Type B pancreatic cell (in vitro differentiated cells): ENCODE data around the gene EPG5. TPM values are rescaled to one million over a fixed set of nuclear protein-coding genes. Genes with fewer than 3 reads are reported as not detected.

Experiments used
- DNase-seq: peaks from one replicate; pipeline ENCODE4 v3.0.0; 2021; ENCODE audit warnings: mixed read lengths; ENCODE audit not compliant: unreplicated experiment; ENCODE audit errors: extremely low spot score
- H3K27ac Mint-ChIP-seq: 2 replicates; pipeline ENCODE4 v1.8.0; 2021; ENCODE audit warnings: mild to moderate bottlenecking, mixed read lengths
- H3K27me3 Mint-ChIP-seq: 2 replicates; pipeline ENCODE4 v1.8.0; 2021; ENCODE audit warnings: mixed read lengths
- H3K36me3 Mint-ChIP-seq: 2 replicates; pipeline ENCODE4 v1.8.0; 2021; ENCODE audit warnings: mixed read lengths
- H3K4me1 Mint-ChIP-seq: one replicate; pipeline ENCODE4 v1.8.0; 2021; ENCODE audit warnings: mixed read lengths; ENCODE audit not compliant: unreplicated experiment
- H3K4me3 Mint-ChIP-seq: 2 replicates; pipeline ENCODE4 v1.8.0; 2021; ENCODE audit warnings: mild to moderate bottlenecking, mixed read lengths
- H3K9me3 Mint-ChIP-seq: 2 replicates; pipeline ENCODE4 v1.8.0; 2021; ENCODE audit warnings: mixed read lengths
- CTCF ChIP-seq: fragments of 200-600 bp; sonication (generic); conservative IDR thresholded peaks from 2 replicates; pipeline ENCODE4 v1.5.0; 2021; ENCODE audit warnings: antibody characterized with exemption, mild to moderate bottlenecking
- total RNA-seq: library from RNA; stranded (reverse); gene quantifications from 2 replicates; pipeline ENCODE4 v1.2.1, GENCODE V29; 2021; ENCODE audit warnings: low replicate concordance

The EPG5 gene
- total RNA-seq, 1 donor from 2014 or later, result 27.9 TPM

GRCh38 chr18:45930963-45931362 is 36.2 kb downstream of the EPG5 start:
- H3K36me3 Mint-ChIP-seq, result peaks cover 18% of the 10 kb centered on the region
- H3K4me1 Mint-ChIP-seq, result no peaks in the 10 kb centered on the region
- DNase-seq, result no peak
- no peak overlapping the region for H3K27ac Mint-ChIP-seq
- H3K4me3 Mint-ChIP-seq, result no peak overlapping the region
- no peaks in the 10 kb centered on the region for H3K9me3 Mint-ChIP-seq
- H3K27me3 Mint-ChIP-seq, result no peaks in the 10 kb centered on the region
- TF ChIP-seq CTCF, result no peak

GRCh38 chr18:45926691-45927090 is 40.4 kb downstream of the EPG5 start:
- H3K27ac Mint-ChIP-seq, result no peak overlapping the region

GRCh38 chr18:45926085-45926484 is 41.0 kb downstream of the EPG5 start:
- Mint-ChIP-seq H3K9me3 (no peaks in the 10 kb centered on the region), H3K4me1 (no peaks in the 10 kb centered on the region), H3K4me3 (no peak overlapping the region), H3K27me3 (no peaks in the 10 kb centered on the region), H3K27ac (no peak overlapping the region), H3K36me3 (peaks cover 38% of the 10 kb centered on the region)
- no peak for DNase-seq
- TF ChIP-seq CTCF, result no peak

More at GRCh38 chr18:45926691-45927090, 40.4 kb downstream of the EPG5 start:
- Mint-ChIP-seq H3K27me3 (no peaks in the 10 kb centered on the region), H3K4me3 (no peak overlapping the region), H3K9me3 (no peaks in the 10 kb centered on the region), H3K4me1 (no peaks in the 10 kb centered on the region), H3K36me3 (peaks cover 37% of the 10 kb centered on the region)
- TF ChIP-seq CTCF, result no peak
- no peak for DNase-seq

GRCh38 chr18:45923138-45923537 is 44.0 kb downstream of the EPG5 start:
- Mint-ChIP-seq H3K4me3 (no peak overlapping the region), H3K27me3 (no peaks in the 10 kb centered on the region), H3K36me3 (peaks cover 39% of the 10 kb centered on the region), H3K9me3 (no peaks in the 10 kb centered on the region), H3K4me1 (no peaks in the 10 kb centered on the region), H3K27ac (no peak overlapping the region)
- DNase-seq, result no peak
- TF ChIP-seq CTCF, result no peak

- Mint-ChIP-seq H3K4me1 (no peaks in the 10 kb centered on the region), H3K27ac (no peak overlapping the region), H3K9me3 (no peaks in the 10 kb centered on the region), H3K27me3 (no peaks in the 10 kb centered on the region), H3K36me3 (peaks cover 30% of the 10 kb centered on the region), H3K4me3 (no peak overlapping the region)
- no peak for TF ChIP-seq CTCF
- DNase-seq, result no peak
Observed at GRCh38 chr18:45920367-45920766, 46.8 kb downstream of the EPG5 start.

GRCh38 chr18:45916302-45916701 is 50.8 kb downstream of the EPG5 start:
- H3K27ac Mint-ChIP-seq, result no peak overlapping the region
- H3K4me3 Mint-ChIP-seq, result no peak overlapping the region
- H3K36me3 Mint-ChIP-seq, result peaks cover 26% of the 10 kb centered on the region
- no peak for DNase-seq
- TF ChIP-seq CTCF, result no peak
- no peaks in the 10 kb centered on the region for H3K4me1 Mint-ChIP-seq
- H3K9me3 Mint-ChIP-seq, result no peaks in the 10 kb centered on the region
- H3K27me3 Mint-ChIP-seq, result no peaks in the 10 kb centered on the region
